Fibroblast of villous mesenchyme (primary cell): ENCODE results near the gene PLXNA4. TPM values are rescaled to one million over a fixed set of nuclear protein-coding genes. Genes with fewer than 3 reads are reported as not detected.

ENCODE experiments used
- DNase-seq: peaks from one replicate; pipeline ENCODE4 v3.0.0-alpha.2; 2010; ENCODE audit warnings: low read depth
- H3K4me3 ChIP-seq: 2 replicates; pipeline ENCODE4 v1.5.1; 2011; ENCODE audit warnings: low read depth, mild to moderate bottlenecking, low read length
- total RNA-seq: library from RNA; depleted of rRNA; stranded (reverse); fragments of >200 nt; gene quantifications from 2 replicates; pipeline ENCODE4 v1.2.3, GENCODE V29; 2012
- TF ChIP-seq, protein P1 (sequence below): IDR thresholded peaks from 2 replicates; pipeline ENCODE4 v1.5.1; 2012; ENCODE audit warnings: low read depth, mild to moderate bottlenecking, low read length; ENCODE audit not compliant: insufficient read depth

The PLXNA4 gene
- total RNA-seq, 1 donor, result not detected

DNA sequence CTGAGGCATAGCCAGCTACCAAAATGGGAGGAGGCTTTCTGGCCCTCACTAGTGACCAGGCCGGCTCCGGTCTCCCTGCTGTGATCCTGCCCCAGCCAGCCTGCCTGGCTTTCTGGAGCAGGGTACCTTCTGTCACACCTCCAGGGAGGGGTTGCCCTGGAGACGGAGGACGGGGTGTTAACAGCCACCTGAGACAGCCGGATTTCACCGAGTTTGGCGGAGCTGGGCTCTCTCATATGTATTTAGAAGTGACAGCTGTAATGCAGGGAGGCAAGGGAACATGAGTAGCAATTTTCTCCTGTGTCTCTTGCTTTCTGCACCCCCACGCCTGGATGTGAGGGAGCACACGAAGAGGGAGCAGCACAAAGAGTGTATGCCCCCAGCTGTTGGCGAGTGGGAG, 473.3 kb downstream of the PLXNA4 start:
- DNase-seq, result no peak
- H3K4me3 ChIP-seq, result no peak overlapping the region
- TF ChIP-seq, protein P1, sequence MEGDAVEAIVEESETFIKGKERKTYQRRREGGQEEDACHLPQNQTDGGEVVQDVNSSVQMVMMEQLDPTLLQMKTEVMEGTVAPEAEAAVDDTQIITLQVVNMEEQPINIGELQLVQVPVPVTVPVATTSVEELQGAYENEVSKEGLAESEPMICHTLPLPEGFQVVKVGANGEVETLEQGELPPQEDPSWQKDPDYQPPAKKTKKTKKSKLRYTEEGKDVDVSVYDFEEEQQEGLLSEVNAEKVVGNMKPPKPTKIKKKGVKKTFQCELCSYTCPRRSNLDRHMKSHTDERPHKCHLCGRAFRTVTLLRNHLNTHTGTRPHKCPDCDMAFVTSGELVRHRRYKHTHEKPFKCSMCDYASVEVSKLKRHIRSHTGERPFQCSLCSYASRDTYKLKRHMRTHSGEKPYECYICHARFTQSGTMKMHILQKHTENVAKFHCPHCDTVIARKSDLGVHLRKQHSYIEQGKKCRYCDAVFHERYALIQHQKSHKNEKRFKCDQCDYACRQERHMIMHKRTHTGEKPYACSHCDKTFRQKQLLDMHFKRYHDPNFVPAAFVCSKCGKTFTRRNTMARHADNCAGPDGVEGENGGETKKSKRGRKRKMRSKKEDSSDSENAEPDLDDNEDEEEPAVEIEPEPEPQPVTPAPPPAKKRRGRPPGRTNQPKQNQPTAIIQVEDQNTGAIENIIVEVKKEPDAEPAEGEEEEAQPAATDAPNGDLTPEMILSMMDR, result no peak

DNA sequence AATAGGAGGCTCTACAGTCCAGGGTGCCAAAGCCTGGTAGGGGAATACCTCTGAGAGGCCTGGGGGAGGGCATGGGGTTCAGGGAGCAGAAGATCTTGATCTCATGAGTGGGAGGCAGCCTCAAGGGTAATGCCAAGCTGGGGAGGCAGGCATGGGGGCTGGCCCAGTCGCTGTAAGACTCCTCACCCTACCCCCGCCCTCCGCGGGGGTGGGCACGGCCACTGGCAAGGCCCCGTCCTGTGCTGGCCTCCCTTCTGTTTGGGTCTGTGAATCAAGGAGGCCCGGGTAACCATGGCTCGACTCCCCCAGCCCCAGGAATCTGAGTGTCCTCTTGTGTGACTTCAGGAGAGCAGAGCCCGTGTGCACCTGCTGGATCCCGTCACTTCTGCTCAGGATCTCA, 473.9 kb downstream of the PLXNA4 start:
- no peak overlapping the region for H3K4me3 ChIP-seq
- TF ChIP-seq, protein P1, result no peak
- no peak for DNase-seq

DNA sequence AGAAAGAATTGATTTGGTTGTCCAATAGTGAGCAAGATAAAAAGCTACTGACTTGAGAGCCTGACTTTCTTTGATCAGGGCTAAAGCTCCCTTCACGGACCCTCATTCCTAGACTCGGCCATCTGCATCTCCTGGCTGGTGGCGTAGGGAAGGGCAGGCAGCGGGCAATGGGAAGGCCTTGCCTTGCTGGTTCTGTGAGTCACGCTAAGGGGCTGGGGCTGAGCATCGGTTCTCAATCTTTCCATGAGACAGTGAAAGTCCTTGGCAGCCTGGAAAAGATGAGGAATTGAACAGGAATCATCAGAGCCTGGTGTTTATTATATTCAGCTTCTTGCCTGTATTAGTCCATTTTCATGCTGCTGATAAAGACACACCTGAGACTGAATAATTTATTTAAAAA, 475.3 kb downstream of the PLXNA4 start:
- TF ChIP-seq, protein P1, result no peak
- no peak for DNase-seq
- H3K4me3 ChIP-seq, result no peak overlapping the region

DNA sequence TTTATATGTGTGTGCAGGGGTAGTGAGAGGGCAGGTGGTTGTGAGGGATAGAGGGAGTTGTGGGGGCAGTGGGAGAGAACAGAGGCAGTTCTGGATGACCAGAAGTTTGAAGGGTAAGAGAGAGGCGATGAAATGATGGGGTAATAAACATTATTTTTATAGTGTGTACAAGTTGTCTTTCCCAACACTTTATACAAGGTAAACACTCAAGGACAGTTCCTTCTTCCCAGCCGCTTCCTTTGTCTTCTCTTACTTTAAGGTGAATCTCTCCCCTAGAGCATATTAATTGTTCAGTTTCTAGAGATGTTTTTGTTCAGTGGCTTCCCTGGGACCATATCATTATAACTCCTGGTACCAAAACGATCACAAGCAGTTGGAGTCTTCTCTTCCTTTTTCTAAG, 475.8 kb downstream of the PLXNA4 start:
- TF ChIP-seq, protein P1, result no peak
- H3K4me3 ChIP-seq, result no peak overlapping the region
- DNase-seq, result no peak

DNA sequence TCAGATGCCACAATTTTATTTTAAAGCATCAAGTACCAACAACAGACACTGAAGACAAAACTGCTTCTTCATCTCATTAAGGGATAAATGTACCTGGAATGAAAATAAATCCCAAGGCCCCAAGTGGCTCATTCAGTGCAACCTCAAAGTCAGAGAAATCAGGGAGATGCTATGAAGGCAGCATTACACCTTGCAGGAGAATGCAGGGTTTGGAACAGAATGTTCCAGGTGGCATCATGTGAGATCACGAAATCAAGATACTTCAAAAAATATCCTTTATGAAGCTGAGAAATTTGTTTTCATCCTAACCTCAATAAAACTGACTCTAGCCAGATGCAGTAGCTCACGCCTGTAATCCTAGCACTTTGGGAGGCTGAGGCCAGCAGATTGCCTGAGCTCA, 477.1 kb downstream of the PLXNA4 start:
- DNase-seq, result no peak
- no peak overlapping the region for H3K4me3 ChIP-seq

DNA sequence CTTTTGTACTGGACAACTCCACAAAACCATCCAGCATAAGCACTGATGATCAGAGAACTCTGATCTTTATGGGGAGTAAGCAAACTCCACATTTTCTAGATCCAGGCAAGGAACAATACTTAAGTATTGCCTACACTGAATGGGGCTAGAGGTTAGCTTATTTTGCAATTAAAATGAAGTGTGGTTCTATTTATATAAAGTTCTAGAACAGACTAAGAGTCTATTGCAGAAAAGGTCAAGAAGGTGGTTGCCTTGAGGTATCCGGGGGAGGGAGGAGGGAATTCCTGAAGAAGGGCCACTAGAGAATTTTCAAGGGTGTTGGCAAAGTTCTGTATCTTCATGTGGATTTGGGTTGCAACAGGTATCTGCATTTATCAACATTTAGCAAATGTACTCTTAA, 477.9 kb downstream of the PLXNA4 start:
- TF ChIP-seq, protein P1, result no peak
- H3K4me3 ChIP-seq, result no peak overlapping the region
- no peak for DNase-seq

More for the DNA sequence above, 477.1 kb downstream of the PLXNA4 start:
- TF ChIP-seq, protein P1, result no peak

DNA sequence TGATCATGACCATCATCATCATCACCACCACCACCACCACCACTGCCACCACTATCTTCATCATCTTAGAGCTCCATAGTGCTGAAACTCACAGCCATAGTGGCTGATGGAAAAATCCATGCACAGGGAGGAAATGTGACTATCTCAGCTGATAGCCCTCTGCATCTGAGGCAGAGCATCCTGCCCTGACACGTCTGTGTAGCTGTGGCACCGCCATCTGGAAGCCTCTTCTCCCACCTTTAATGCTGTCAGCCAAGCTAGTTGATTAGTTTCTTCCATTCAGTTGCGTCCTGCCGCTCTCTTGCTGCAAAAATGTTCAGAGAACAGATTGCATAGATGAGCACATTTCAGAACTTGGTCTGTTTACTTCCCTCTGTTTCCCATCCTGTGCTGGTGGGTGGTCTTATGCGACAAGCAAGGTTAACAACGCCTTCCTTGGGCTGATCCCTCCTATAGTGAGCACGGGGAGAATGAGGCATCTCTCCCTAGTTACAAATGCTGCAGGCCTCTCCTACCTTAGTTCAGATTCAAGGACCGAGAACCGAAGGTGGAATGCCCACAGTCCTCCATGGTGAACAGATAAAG, 478.6 kb downstream of the PLXNA4 start:
- no peak for DNase-seq
- no peak overlapping the region for H3K4me3 ChIP-seq
- TF ChIP-seq, protein P1, result no peak
